ENCODE results near the gene ZNF496. TPM values are rescaled to one million over a fixed set of nuclear protein-coding genes. Genes with fewer than 3 reads are reported as not detected.
"Not testable (repeated sequence)": the region's sequence is repeated elsewhere in the genome, so short reads cannot be mapped to it uniquely, and the experiment has no call there.

Gene ZNF496
- total and polyA plus RNA-seq, 11 donors, result 6.2 to 37.9 (median 15.0) TPM

- WGBS, 4 donors, result 47 to 71% (median 61%) methylated on average over 17 of the region's 17 CpGs
- intact Hi-C loops (cut with DNase I), result no loop called here
- no peaks in the 10 kb centered on the region for H3K4me1 ChIP-seq
- H3K36me3 ChIP-seq, result no peaks in the 10 kb centered on the region
- H3K27me3 ChIP-seq, result peaks cover 0 to 8% (median 0%) of the 10 kb centered on the region in 9 donors
- no peak overlapping the region for H3K27ac ChIP-seq
- H3K9me3 ChIP-seq, result no peaks in the 10 kb centered on the region
- no peak for DNase-seq
- TF ChIP-seq POLR2A (IDR thresholded peaks at IDR 0.05), result no peak
- TF ChIP-seq, protein P1, sequence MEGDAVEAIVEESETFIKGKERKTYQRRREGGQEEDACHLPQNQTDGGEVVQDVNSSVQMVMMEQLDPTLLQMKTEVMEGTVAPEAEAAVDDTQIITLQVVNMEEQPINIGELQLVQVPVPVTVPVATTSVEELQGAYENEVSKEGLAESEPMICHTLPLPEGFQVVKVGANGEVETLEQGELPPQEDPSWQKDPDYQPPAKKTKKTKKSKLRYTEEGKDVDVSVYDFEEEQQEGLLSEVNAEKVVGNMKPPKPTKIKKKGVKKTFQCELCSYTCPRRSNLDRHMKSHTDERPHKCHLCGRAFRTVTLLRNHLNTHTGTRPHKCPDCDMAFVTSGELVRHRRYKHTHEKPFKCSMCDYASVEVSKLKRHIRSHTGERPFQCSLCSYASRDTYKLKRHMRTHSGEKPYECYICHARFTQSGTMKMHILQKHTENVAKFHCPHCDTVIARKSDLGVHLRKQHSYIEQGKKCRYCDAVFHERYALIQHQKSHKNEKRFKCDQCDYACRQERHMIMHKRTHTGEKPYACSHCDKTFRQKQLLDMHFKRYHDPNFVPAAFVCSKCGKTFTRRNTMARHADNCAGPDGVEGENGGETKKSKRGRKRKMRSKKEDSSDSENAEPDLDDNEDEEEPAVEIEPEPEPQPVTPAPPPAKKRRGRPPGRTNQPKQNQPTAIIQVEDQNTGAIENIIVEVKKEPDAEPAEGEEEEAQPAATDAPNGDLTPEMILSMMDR (IDR thresholded peaks at IDR 0.05), result no peak
- H3K4me3 ChIP-seq, result no peak overlapping the region
- no peak for ATAC-seq
Measured at GRCh38 chr1:247291833-247292561, 39.7 kb downstream of the ZNF496 start.

DNA sequence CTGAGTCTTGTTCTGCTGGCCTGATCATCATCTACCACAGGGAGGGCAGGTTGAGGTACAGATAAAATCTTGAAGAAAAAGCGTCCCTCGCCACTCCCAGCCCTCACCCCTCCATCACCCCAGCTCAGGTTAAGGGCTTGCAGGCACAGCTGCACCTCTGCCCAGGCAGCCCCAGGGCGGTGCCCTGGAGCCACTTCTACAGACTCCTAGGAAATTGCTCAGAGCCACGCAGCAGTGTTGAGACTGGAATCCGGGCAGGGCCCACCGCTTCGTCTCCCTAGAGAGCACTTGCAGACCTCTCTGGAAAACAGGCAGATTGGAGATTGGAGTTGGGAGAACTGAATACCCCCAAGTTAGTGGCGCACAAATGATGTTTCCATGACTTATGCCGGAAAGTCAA, 40.5 kb downstream of the ZNF496 start:
- WGBS, 4 donors, result 92 to 95% (median 92%) methylated on average over 9 of the region's 9 CpGs
- intact Hi-C loops (cut with DNase I), result no loop called here
- no peaks in the 10 kb centered on the region for H3K4me1 ChIP-seq
- no peak overlapping the region for H3K4me3 ChIP-seq
- DNase-seq (no peak), ATAC-seq (no peak)
- peaks cover 0 to 8% (median 0%) of the 10 kb centered on the region in 9 donors for H3K27me3 ChIP-seq
- no peaks in the 10 kb centered on the region for H3K36me3 ChIP-seq
- H3K9me3 ChIP-seq, result peaks cover 0 to 5% (median 0%) of the 10 kb centered on the region in 12 donors
- TF ChIP-seq, protein P1 (IDR thresholded peaks at IDR 0.05), result no peak
- no peak for TF ChIP-seq POLR2A (IDR thresholded peaks at IDR 0.05)
- no peak overlapping the region for H3K27ac ChIP-seq

DNA sequence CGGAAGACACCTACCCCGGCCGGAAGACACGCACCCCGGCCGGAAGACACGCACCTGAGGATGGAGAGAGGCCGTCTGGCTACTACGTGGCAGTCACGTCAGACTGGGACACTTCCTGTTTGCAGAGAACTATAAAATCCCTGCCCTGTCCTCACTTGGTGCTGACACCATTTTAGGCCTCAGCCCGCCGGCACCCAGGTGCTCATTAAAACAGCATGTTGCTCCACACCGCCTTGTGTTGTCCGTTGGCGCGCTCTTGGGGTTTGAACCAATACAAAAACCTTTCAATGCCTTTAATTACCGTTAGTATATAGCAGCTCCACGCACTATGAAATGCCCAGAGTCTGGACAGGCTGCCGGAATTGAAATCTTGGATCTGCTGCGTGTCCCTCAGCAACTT, 41.1 kb downstream of the ZNF496 start:
- Histone ChIP-seq H3K4me1 (no peaks in the 10 kb centered on the region), H3K9me3 (peaks cover 0 to 5% (median 0%) of the 10 kb centered on the region in 12 donors), H3K36me3 (no peaks in the 10 kb centered on the region), H3K27ac (no peak overlapping the region), H3K4me3 (no peak overlapping the region), H3K27me3 (peaks cover 0 to 8% (median 0%) of the 10 kb centered on the region in 9 donors)
- intact Hi-C loops (cut with DNase I), result no loop called here
- ATAC-seq (no peak), DNase-seq (no peak)
- no peak for TF ChIP-seq POLR2A (IDR thresholded peaks at IDR 0.05)
- TF ChIP-seq, protein P1 (IDR thresholded peaks at IDR 0.05), result no peak
- WGBS, 4 donors, result 91 to 97% (median 96%) methylated on average over 20 of the region's 20 CpGs

- H3K27me3 ChIP-seq; DNase-seq; H3K9me3 ChIP-seq; H3K27ac ChIP-seq; intact Hi-C loops (cut with DNase I); H3K36me3 ChIP-seq; ATAC-seq; H3K4me3 ChIP-seq; H3K4me1 ChIP-seq: not testable (repeated sequence)
- WGBS, 4 donors, result 92 to 94% (median 92%) methylated on average over 19 of the region's 19 CpGs
Measured at GRCh38 chr1:247289274-247289892, 42.3 kb downstream of the ZNF496 start.
